ENCODE measurements around the gene BNC2. TPM values are rescaled to one million over a fixed set of nuclear protein-coding genes. Genes with fewer than 3 reads are reported as not detected.

Gene BNC2
- total and polyA plus RNA-seq, 2 of the 4 experiments (the other 2 are of a cell fraction), result 15.5 to 45.2 TPM

DNA sequence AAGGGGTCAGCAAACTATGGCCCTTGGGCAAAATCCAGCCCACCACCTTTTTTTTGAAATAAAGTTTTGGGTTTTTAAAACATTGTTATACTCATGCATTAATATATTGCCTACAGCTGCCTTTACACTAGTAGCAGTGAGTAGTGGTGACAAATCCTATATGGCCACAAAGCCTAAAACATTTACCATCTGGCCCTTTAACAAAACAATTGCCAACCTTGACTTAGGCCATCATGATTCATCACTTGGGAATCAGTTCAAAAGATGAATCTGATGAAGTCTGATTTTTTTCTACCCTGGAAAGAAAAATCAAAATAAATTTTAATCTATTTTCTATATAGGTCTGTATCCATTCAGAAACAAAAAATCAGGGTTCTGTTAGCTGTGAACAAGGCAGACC lies 484.9 kb downstream of the BNC2 start:
- ChIA-PET POLR2A (ENCODE audit: unreplicated experiment) (no interaction called here), CTCF (no interaction called here)
- ATAC-seq (ENCODE audit: low read depth) (peak; percentile 54), DNase-seq (peak; percentile 80)
- TF ChIP-seq ELK1 (IDR thresholded peaks at IDR 0.05; ENCODE audit: borderline replicate concordance, low read depth, low read length) (no peak), FOS (IDR thresholded peaks at IDR 0.05; ENCODE audit: low read depth, low read length) (peak; percentile 14; the same call in 1 of the 2 replicates)
- Histone ChIP-seq H3K56ac (ENCODE audit: extremely low read depth, insufficient read depth, low read length) (no peak overlapping the region), H2BK5ac (ENCODE audit: low read depth, low read length, poor library complexity, severe bottlenecking) (peak overlapping the region; percentile 65), H2BK120ac (ENCODE audit: low read depth, low read length) (peak overlapping the region; percentile 84), H3K18ac (ENCODE audit: low read depth, low read length) (peak overlapping the region; percentile 82), H4K8ac (ENCODE audit: low read depth in 2 of 2, low read length in 2 of 2) (peak overlapping the region; percentile 15 to 81; a peak in 2 of 4 replicates), H4K5ac (ENCODE audit: low read depth, low read length) (peak overlapping the region; percentile 72; the same call in 1 of the 2 replicates), H3K4ac (ENCODE audit: low read depth, low read length) (peak overlapping the region; percentile 87), H4K91ac (ENCODE audit: insufficient read depth, low read depth, low read length) (peak overlapping the region; percentile 75), H2AK9ac (replicated peaks; ENCODE audit: low read depth, low read length, poor library complexity) (no peak overlapping the region), H3K27ac (ENCODE audit: insufficient read depth, low read length) (peak overlapping the region; percentile 79), H3K9me1 (ENCODE audit: insufficient read depth, low read length) (no peaks in the 10 kb centered on the region), H3K9me3 (ENCODE audit: control insufficient read depth, insufficient read depth, low read length) (no peaks in the 10 kb centered on the region), H3K9ac (ENCODE audit: low read depth, low read length) (peak overlapping the region; percentile 49; the same call in 1 of the 2 replicates), H3K79me1 (ENCODE audit: low read depth in 1 of 2, low read length in 2 of 2) (no peaks in the 10 kb centered on the region), H3K4me2 (ENCODE audit: low read depth, low read length) (peak overlapping the region; percentile 55), H2AFZ (replicated peaks; ENCODE audit: low read length, poor library complexity) (no peak overlapping the region), H2BK15ac (ENCODE audit: low read depth, low read length) (peak overlapping the region; percentile 98; the same call in 2 of the 3 replicates), H3K27me3 (ENCODE audit: control insufficient read depth, insufficient read depth, low read length) (no peaks in the 10 kb centered on the region), H3K4me1 (ENCODE audit: control insufficient read depth, insufficient read depth, low read length) (peaks cover 5% of the 10 kb centered on the region), H3K4me3 (ENCODE audit: insufficient read depth, low read depth, low read length) (no peak overlapping the region), H2AK5ac (ENCODE audit: low read depth, low read length) (peak overlapping the region; percentile 66), H3K23ac (ENCODE audit: low read depth, low read length) (peak overlapping the region; percentile 18; the same call in 1 of the 2 replicates), H3K14ac (replicated peaks; ENCODE audit: low read depth, low read length) (peak overlapping the region; percentile 83), H4K20me1 (ENCODE audit: insufficient read depth, low read length) (no peaks in the 10 kb centered on the region), H2BK20ac (ENCODE audit: low read depth, low read length) (peak overlapping the region; percentile 80), H3K36me3 (ENCODE audit: control insufficient read depth, insufficient read depth, low read length) (no peaks in the 10 kb centered on the region)
- dilution Hi-C loops (cut with HindIII; ENCODE audit: low sequenced_read_pairs, unreplicated experiment) (no loop called here), intact Hi-C loops (cut with micrococcal nuclease) (no loop called here), in situ Hi-C loops (cut with MboI; ENCODE audit: low sequenced_read_pairs) (no loop called here)
- BruUV-seq (replicated peaks), result no TSS peak
